Panc1 (cell line): ENCODE data around the gene PCDHGB7.

Experiments
- POLR2AphosphoS5 ChIP-seq: IDR thresholded peaks from 2 replicates; pipeline ENCODE4 v1.6.1; 2012; ENCODE audit warnings: mild to moderate bottlenecking, low read depth, low read length, moderate library complexity
- TF ChIP-seq, protein P1 (sequence below), 2 experiments: IDR thresholded peaks; 2 replicates each; pipeline ENCODE4 v1.6.1; 2011 to 2012; ENCODE audit warnings: low read depth in 2 of 2, control low read depth in 1 of 2, low read length in 1 of 2, mild to moderate bottlenecking in 1 of 2, moderate library complexity in 1 of 2; ENCODE audit not compliant: insufficient read depth in 1 of 2

- TF ChIP-seq, protein P1, sequence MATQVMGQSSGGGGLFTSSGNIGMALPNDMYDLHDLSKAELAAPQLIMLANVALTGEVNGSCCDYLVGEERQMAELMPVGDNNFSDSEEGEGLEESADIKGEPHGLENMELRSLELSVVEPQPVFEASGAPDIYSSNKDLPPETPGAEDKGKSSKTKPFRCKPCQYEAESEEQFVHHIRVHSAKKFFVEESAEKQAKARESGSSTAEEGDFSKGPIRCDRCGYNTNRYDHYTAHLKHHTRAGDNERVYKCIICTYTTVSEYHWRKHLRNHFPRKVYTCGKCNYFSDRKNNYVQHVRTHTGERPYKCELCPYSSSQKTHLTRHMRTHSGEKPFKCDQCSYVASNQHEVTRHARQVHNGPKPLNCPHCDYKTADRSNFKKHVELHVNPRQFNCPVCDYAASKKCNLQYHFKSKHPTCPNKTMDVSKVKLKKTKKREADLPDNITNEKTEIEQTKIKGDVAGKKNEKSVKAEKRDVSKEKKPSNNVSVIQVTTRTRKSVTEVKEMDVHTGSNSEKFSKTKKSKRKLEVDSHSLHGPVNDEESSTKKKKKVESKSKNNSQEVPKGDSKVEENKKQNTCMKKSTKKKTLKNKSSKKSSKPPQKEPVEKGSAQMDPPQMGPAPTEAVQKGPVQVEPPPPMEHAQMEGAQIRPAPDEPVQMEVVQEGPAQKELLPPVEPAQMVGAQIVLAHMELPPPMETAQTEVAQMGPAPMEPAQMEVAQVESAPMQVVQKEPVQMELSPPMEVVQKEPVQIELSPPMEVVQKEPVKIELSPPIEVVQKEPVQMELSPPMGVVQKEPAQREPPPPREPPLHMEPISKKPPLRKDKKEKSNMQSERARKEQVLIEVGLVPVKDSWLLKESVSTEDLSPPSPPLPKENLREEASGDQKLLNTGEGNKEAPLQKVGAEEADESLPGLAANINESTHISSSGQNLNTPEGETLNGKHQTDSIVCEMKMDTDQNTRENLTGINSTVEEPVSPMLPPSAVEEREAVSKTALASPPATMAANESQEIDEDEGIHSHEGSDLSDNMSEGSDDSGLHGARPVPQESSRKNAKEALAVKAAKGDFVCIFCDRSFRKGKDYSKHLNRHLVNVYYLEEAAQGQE (IDR thresholded peaks at IDR 0.05; ENCODE audit: insufficient read depth in 1 of 2, low read depth in 2 of 2, low read length in 1 of 2): no peak
- no peak for TF ChIP-seq POLR2AphosphoS5
These were observed 18.9 kb upstream of the PCDHGB7 start for GRCh38 chr5:141398608-141399007.
